Eye (tissue), 1 donor: ENCODE results near the gene KRAS.
"Not testable (repeated sequence)": the region's sequence is repeated elsewhere in the genome, so short reads cannot be mapped to it uniquely, and the experiment has no call there.

ENCODE experiments used
- DNase-seq: peaks from one replicate; pipeline ENCODE4 v3.0.0-alpha.2; 2015

KRAS gene

GRCh38 chr12:25250744-25251730 is at the start of gene KRAS:
Gene KRAS (minus strand): TSS chr12:25250929.
- peak; percentile 98 for DNase-seq

GRCh38 chr12:25296381-25296780 is 45.7 kb upstream of the KRAS start:
- no peak for DNase-seq

GRCh38 chr12:25295361-25295760 is 44.6 kb upstream of the KRAS start:
- DNase-seq: no peak

- DNase-seq: no peak
These were observed 42.9 kb upstream of the KRAS start for GRCh38 chr12:25293653-25294052.

GRCh38 chr12:25292810-25293221 is 42.1 kb upstream of the KRAS start:
- DNase-seq: not testable (repeated sequence)

GRCh38 chr12:25287610-25288009 is 36.9 kb upstream of the KRAS start:
- DNase-seq: no peak

GRCh38 chr12:25286837-25287236 is 36.1 kb upstream of the KRAS start:
- no peak for DNase-seq

GRCh38 chr12:25284024-25284423 is 33.3 kb upstream of the KRAS start:
- DNase-seq: no peak

GRCh38 chr12:25283006-25283405 is 32.3 kb upstream of the KRAS start:
- DNase-seq: no peak

- no peak for DNase-seq
These were observed 29.4 kb upstream of the KRAS start for GRCh38 chr12:25280082-25280481.

GRCh38 chr12:25278269-25278668 is 27.5 kb upstream of the KRAS start:
- DNase-seq: no peak

- DNase-seq: no peak
These were observed 25.6 kb upstream of the KRAS start for GRCh38 chr12:25276199-25276937.

GRCh38 chr12:25271486-25272098 is 20.9 kb upstream of the KRAS start:
- no peak for DNase-seq

- DNase-seq: no peak
These were observed 19.0 kb upstream of the KRAS start for GRCh38 chr12:25269701-25270100.

GRCh38 chr12:25266497-25266896 is 15.8 kb upstream of the KRAS start:
- DNase-seq: no peak

GRCh38 chr12:25264862-25265261 is 14.1 kb upstream of the KRAS start:
- DNase-seq: no peak

GRCh38 chr12:25264114-25264513 is 13.4 kb upstream of the KRAS start:
- no peak for DNase-seq

- no peak for DNase-seq
These were observed 12.9 kb upstream of the KRAS start for GRCh38 chr12:25263594-25263993.

GRCh38 chr12:25262389-25263074 is 11.8 kb upstream of the KRAS start:
- no peak for DNase-seq

- DNase-seq: peak; percentile 41
These were observed 7.0 kb upstream of the KRAS start for GRCh38 chr12:25257590-25258324.

- DNase-seq: no peak
These were observed 6.1 kb upstream of the KRAS start for GRCh38 chr12:25256826-25257225.

GRCh38 chr12:25256005-25256404 is 5.3 kb upstream of the KRAS start:
- DNase-seq: no peak
